ENCODE results near the gene CPN1.

DNA sequence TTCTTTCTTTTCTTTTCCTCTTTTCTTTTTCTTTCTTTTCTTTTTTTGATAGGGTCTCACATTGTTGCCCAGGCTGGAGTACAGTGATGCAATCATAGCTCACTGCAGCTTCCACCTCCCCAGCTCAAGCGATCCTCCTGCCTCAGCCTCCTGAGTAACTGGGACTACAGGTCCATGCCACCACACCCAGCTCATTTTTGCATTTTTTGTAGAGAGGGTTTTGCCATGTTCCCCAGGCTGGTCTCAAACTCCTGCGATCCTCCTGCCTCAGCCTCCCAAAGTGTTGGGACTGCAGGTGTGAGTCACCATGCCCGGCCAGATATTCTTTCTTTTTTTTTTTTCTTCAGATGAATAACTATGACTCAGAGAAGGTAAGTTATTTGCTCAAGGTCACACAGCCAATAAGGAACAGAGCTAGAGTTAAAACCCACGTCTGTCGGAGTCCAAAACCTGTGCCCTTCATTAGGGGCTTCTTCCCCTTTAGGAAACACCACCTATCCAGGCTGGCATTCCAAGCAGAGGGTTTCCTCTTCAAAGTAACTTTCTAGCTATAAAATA, 43.8 kb downstream of the CPN1 start:
- TF ChIP-seq, protein P1, sequence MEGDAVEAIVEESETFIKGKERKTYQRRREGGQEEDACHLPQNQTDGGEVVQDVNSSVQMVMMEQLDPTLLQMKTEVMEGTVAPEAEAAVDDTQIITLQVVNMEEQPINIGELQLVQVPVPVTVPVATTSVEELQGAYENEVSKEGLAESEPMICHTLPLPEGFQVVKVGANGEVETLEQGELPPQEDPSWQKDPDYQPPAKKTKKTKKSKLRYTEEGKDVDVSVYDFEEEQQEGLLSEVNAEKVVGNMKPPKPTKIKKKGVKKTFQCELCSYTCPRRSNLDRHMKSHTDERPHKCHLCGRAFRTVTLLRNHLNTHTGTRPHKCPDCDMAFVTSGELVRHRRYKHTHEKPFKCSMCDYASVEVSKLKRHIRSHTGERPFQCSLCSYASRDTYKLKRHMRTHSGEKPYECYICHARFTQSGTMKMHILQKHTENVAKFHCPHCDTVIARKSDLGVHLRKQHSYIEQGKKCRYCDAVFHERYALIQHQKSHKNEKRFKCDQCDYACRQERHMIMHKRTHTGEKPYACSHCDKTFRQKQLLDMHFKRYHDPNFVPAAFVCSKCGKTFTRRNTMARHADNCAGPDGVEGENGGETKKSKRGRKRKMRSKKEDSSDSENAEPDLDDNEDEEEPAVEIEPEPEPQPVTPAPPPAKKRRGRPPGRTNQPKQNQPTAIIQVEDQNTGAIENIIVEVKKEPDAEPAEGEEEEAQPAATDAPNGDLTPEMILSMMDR (IDR thresholded peaks at IDR 0.05 in 2 of 3, conservative IDR thresholded peaks at IDR 0.05 in 1 of 3; ENCODE audit: borderline replicate concordance in 1 of 3, insufficient read depth in 1 of 3, low read depth in 2 of 3, low read length in 2 of 3) = no peak
- TF ChIP-seq ZNF274 (IDR thresholded peaks at IDR 0.05; ENCODE audit: low read depth, low read length) = no peak
- no peak for TF ChIP-seq POLR2A (IDR thresholded peaks at IDR 0.05; ENCODE audit: borderline replicate concordance, extremely low read depth, insufficient read depth, insufficient read length)
- TF ChIP-seq EZH2 (IDR thresholded peaks at IDR 0.05) = no peak
- no peak for TF ChIP-seq ZBTB33 (IDR thresholded peaks at IDR 0.05; ENCODE audit: extremely low read depth, insufficient replicate concordance, low read length)
- no peak for TF ChIP-seq TCF7L2 (IDR thresholded peaks at IDR 0.05; ENCODE audit: borderline replicate concordance, extremely low read depth, insufficient read depth, insufficient read length)
- TF ChIP-seq, protein P2, sequence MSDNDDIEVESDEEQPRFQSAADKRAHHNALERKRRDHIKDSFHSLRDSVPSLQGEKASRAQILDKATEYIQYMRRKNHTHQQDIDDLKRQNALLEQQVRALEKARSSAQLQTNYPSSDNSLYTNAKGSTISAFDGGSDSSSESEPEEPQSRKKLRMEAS (IDR thresholded peaks at IDR 0.05) = no peak
- no peak for TF ChIP-seq ATF3 (IDR thresholded peaks at IDR 0.05)
- TF ChIP-seq SRF (IDR thresholded peaks at IDR 0.05; ENCODE audit: low read depth) = no peak
- no peak for TF ChIP-seq FOSL1 (IDR thresholded peaks at IDR 0.05; ENCODE audit: low read depth)
- no peak for TF ChIP-seq EZH2phosphoT487 (IDR thresholded peaks at IDR 0.05; ENCODE audit: borderline replicate concordance)
